ENCODE measurements around the gene ZNF625. TPM values are rescaled to one million over a fixed set of nuclear protein-coding genes. Genes with fewer than 3 reads are reported as not detected.
"Not testable (repeated sequence)": the region's sequence is repeated elsewhere in the genome, so short reads cannot be mapped to it uniquely, and the experiment has no call there.

ZNF625 gene
- total RNA-seq, 2 experiments from 2014 or later: 0.56 to 0.85 TPM

DNA sequence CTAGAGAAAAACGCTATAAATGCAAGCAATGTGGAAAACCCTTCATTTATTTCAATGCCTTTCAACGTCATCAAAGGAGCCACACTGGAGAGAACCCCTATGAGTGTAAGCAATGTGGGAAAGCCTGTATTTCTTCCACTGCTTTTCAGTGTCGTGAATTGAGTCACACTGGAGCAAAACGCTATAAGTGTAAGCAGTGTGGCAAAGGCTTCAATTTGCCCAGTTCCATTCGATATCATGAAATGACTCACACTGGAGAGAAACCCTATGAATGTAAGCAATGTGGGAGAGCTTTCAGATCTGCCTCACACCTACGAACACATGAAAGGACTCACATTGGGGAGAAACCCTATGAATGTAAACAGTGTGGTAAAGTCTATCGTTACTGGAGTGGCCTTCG lies 43.8 kb downstream of the ZNF625 start:
- POLR2A ChIA-PET: no interaction called here
- no peak overlapping the region for H3K4me3 ChIP-seq (ENCODE audit: low read length)
- no peaks in the 10 kb centered on the region for H3K27me3 Mint-ChIP-seq
- H3K9me3 Mint-ChIP-seq: peaks cover 3% of the 10 kb centered on the region
- no peaks in the 10 kb centered on the region for H3K4me1 Mint-ChIP-seq (ENCODE audit: low read depth)
- no peak overlapping the region for H3K27ac ChIP-seq (ENCODE audit: low read depth in 1 of 2, low read length in 2 of 2)
- CTCF ChIA-PET: no interaction called here
- no peak for TF ChIP-seq CTCF (IDR thresholded peaks at IDR 0.05)
- H3K27ac Mint-ChIP-seq: no peak overlapping the region
- DNase-seq (no peak), ATAC-seq (ENCODE audit: poor library complexity) (no peak)
- H3K4me3 Mint-ChIP-seq: no peak overlapping the region
- H3K36me3 Mint-ChIP-seq (ENCODE audit: low read depth): peaks cover 13% of the 10 kb centered on the region
- intact Hi-C loops (cut with DNase I, micrococcal nuclease): no loop called here
- no peaks in the 10 kb centered on the region for H3K27me3 ChIP-seq (ENCODE audit: control insufficient read depth in 1 of 2, insufficient read depth in 2 of 2, low read length in 2 of 2)
- H3K36me3 ChIP-seq (ENCODE audit: insufficient read depth, low read length): no peaks in the 10 kb centered on the region
- H3K9me3 ChIP-seq (ENCODE audit: control insufficient read depth in 1 of 2, insufficient read depth in 1 of 2, low read length in 2 of 2): peaks cover 0 to 19% of the 10 kb centered on the region in 2 experiments
- no peaks in the 10 kb centered on the region for H3K4me1 ChIP-seq (ENCODE audit: insufficient read depth, low read length)

- CTCF ChIA-PET: no interaction called here
- DNase-seq: no peak
- POLR2A ChIA-PET: no interaction called here
These were observed 44.4 kb downstream of the ZNF625 start for GRCh38 chr19:12111943-12112637.

GRCh38 chr19:12111176-12111575 lies 45.4 kb downstream of the ZNF625 start:
- intact Hi-C loops (cut with DNase I, micrococcal nuclease): no loop called here
- POLR2A ChIA-PET: no interaction called here
- H3K9me3 ChIP-seq (ENCODE audit: control insufficient read depth in 1 of 2, insufficient read depth in 1 of 2, low read length in 2 of 2): peaks cover 0 to 12% of the 10 kb centered on the region in 2 experiments
- CTCF ChIA-PET: no interaction called here
- Mint-ChIP-seq H3K27ac (no peak overlapping the region), H3K4me1 (ENCODE audit: low read depth) (no peaks in the 10 kb centered on the region), H3K9me3 (peaks cover 3% of the 10 kb centered on the region), H3K4me3 (no peak overlapping the region), H3K36me3 (ENCODE audit: low read depth) (peaks cover 13% of the 10 kb centered on the region), H3K27me3 (no peaks in the 10 kb centered on the region)
- TF ChIP-seq CTCF (IDR thresholded peaks at IDR 0.05): no peak
- H3K4me1 ChIP-seq (ENCODE audit: insufficient read depth, low read length): no peaks in the 10 kb centered on the region
- H3K4me3 ChIP-seq (ENCODE audit: low read length): no peak overlapping the region
- ATAC-seq (ENCODE audit: poor library complexity): no peak
- H3K36me3 ChIP-seq (ENCODE audit: insufficient read depth, low read length): no peaks in the 10 kb centered on the region
- no peaks in the 10 kb centered on the region for H3K27me3 ChIP-seq (ENCODE audit: control insufficient read depth in 1 of 2, insufficient read depth in 2 of 2, low read length in 2 of 2)
- DNase-seq: no peak
- no peak overlapping the region for H3K27ac ChIP-seq (ENCODE audit: low read depth in 1 of 2, low read length in 2 of 2)

More at GRCh38 chr19:12111943-12112637, 44.4 kb downstream of the ZNF625 start:
- H3K27ac ChIP-seq (ENCODE audit: low read depth in 1 of 2, low read length in 2 of 2): no peak overlapping the region
- H3K27ac Mint-ChIP-seq: no peak overlapping the region
- ATAC-seq (ENCODE audit: poor library complexity): no peak
- peaks cover 3% of the 10 kb centered on the region for H3K9me3 Mint-ChIP-seq
- no peak overlapping the region for H3K4me3 Mint-ChIP-seq
- no peaks in the 10 kb centered on the region for H3K4me1 Mint-ChIP-seq (ENCODE audit: low read depth)
- H3K27me3 Mint-ChIP-seq: no peaks in the 10 kb centered on the region
- H3K36me3 Mint-ChIP-seq (ENCODE audit: low read depth): peaks cover 13% of the 10 kb centered on the region
- TF ChIP-seq CTCF (IDR thresholded peaks at IDR 0.05): no peak
- H3K4me3 ChIP-seq (ENCODE audit: low read length): no peak overlapping the region
- no peaks in the 10 kb centered on the region for H3K36me3 ChIP-seq (ENCODE audit: insufficient read depth, low read length)
- no peaks in the 10 kb centered on the region for H3K4me1 ChIP-seq (ENCODE audit: insufficient read depth, low read length)
- H3K9me3 ChIP-seq (ENCODE audit: control insufficient read depth in 1 of 2, insufficient read depth in 1 of 2, low read length in 2 of 2): peaks cover 0 to 13% of the 10 kb centered on the region in 2 experiments
- H3K27me3 ChIP-seq (ENCODE audit: control insufficient read depth in 1 of 2, insufficient read depth in 2 of 2, low read length in 2 of 2): no peaks in the 10 kb centered on the region
- intact Hi-C loops (cut with DNase I, micrococcal nuclease): no loop called here

DNA sequence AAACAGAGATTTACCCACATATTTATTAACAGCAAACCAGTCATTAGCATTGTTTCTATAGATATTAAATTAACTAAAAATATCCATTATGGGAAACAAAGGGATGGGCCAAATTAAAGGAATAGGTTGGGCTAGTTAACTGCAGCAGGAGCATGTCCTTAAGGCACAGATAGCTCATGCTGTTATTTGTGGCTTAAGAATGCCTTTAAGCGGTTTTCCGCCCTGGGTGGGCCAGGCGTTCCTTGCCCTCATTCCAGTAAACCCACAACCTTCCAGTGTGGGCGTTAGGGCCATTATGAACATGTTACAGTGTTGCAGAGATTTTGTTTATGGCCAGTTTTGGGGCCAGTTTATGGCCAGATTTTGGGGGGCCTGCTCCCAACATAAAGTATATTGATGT lies 52.6 kb downstream of the ZNF625 start:
- H3K27ac Mint-ChIP-seq; POLR2A ChIA-PET; H3K27me3 ChIP-seq (ENCODE audit: control insufficient read depth in 1 of 2, insufficient read depth in 2 of 2, low read length in 2 of 2); DNase-seq; H3K4me3 Mint-ChIP-seq; H3K27me3 Mint-ChIP-seq; H3K4me3 ChIP-seq (ENCODE audit: low read length); H3K4me1 ChIP-seq (ENCODE audit: insufficient read depth, low read length); H3K4me1 Mint-ChIP-seq (ENCODE audit: low read depth); intact Hi-C loops (cut with DNase I, micrococcal nuclease); H3K36me3 Mint-ChIP-seq (ENCODE audit: low read depth); ATAC-seq (ENCODE audit: poor library complexity); H3K36me3 ChIP-seq (ENCODE audit: insufficient read depth, low read length); H3K9me3 Mint-ChIP-seq; H3K27ac ChIP-seq (ENCODE audit: low read depth in 1 of 2, low read length in 2 of 2); H3K9me3 ChIP-seq (ENCODE audit: control insufficient read depth in 1 of 2, insufficient read depth in 1 of 2, low read length in 2 of 2): not testable (repeated sequence)
- CTCF ChIA-PET: interaction anchor here (0.6 kb wide), 1 partner anchor 9 kb away, joined by 3 read pairs; no protein-coding TSS in a partner anchor
